Right hindlimb (tissue), 1 donor: ENCODE results near the gene MTERF4.
A peak's percentile ranks its signal among the peaks of the same experiment; 100 is the strongest.

Source experiments
- DNase-seq: peaks from one replicate; pipeline ENCODE4 v3.0.0-alpha.2; 2018

The MTERF4 gene

GRCh38 chr2:241087420-241088268 is 14.4 kb downstream of the MTERF4 start:
- DNase-seq, result no peak

GRCh38 chr2:241084856-241085444 is 17.1 kb downstream of the MTERF4 start:
- no peak for DNase-seq

GRCh38 chr2:241083091-241083415 is 19.0 kb downstream of the MTERF4 start:
- DNase-seq, result no peak

GRCh38 chr2:241082341-241083090 is 19.6 kb downstream of the MTERF4 start:
- no peak for DNase-seq

GRCh38 chr2:241081643-241082340 is 20.3 kb downstream of the MTERF4 start:
- no peak for DNase-seq

GRCh38 chr2:241081190-241081642 is 20.9 kb downstream of the MTERF4 start:
- no peak for DNase-seq

- DNase-seq, result no peak
Observed at GRCh38 chr2:241080405-241081189, 21.5 kb downstream of the MTERF4 start.

- DNase-seq, result no peak
Observed at GRCh38 chr2:241074901-241075540, 27.1 kb downstream of the MTERF4 start.

GRCh38 chr2:241074065-241074818 is 27.8 kb downstream of the MTERF4 start:
- DNase-seq, result no peak

- DNase-seq, result no peak
Observed at GRCh38 chr2:241073166-241074064, 28.7 kb downstream of the MTERF4 start.

- DNase-seq, result no peak
Observed at GRCh38 chr2:241072553-241073165, 29.4 kb downstream of the MTERF4 start.

- no peak for DNase-seq
Observed at GRCh38 chr2:241072151-241072550, 29.9 kb downstream of the MTERF4 start.

GRCh38 chr2:241071677-241072111 is 30.4 kb downstream of the MTERF4 start:
- no peak for DNase-seq

GRCh38 chr2:241070811-241071676 is 31.0 kb downstream of the MTERF4 start:
- DNase-seq, result no peak

GRCh38 chr2:241070361-241070760 is 31.7 kb downstream of the MTERF4 start:
- no peak for DNase-seq

- DNase-seq, result peak; percentile 18
Observed at GRCh38 chr2:241069821-241070281, 32.2 kb downstream of the MTERF4 start.

GRCh38 chr2:241068942-241069810 is 32.9 kb downstream of the MTERF4 start:
- no peak for DNase-seq
